T-helper 2 cell treated with Interferon-gamma antibody and Interleukin-4, amounts not matched to agents 5 μg/mL and 100 μg/mL, for 36 hours (primary cell): ENCODE results near the gene METTL27.
"Not testable (repeated sequence)": the region's sequence is repeated elsewhere in the genome, so short reads cannot be mapped to it uniquely, and the experiment has no call there.

Experiments used
- DNase-seq: peaks from one replicate; pipeline ENCODE4 v3.0.0; 2021; ENCODE audit warnings: low spot score
- H3K27ac Mint-ChIP-seq: one replicate; pipeline ENCODE4 v1.8.0; 2021; ENCODE audit warnings: mild to moderate bottlenecking, mixed read lengths
- H3K27me3 Mint-ChIP-seq: one replicate; pipeline ENCODE4 v1.8.0; 2021; ENCODE audit warnings: low read depth, mixed read lengths
- H3K36me3 Mint-ChIP-seq: one replicate; pipeline ENCODE4 v1.8.0; 2021; ENCODE audit warnings: low read depth, mixed read lengths
- H3K4me1 Mint-ChIP-seq: one replicate; pipeline ENCODE4 v1.8.0; 2021; ENCODE audit warnings: low read depth, mixed read lengths
- H3K4me3 Mint-ChIP-seq: one replicate; pipeline ENCODE4 v1.8.0; 2022; ENCODE audit warnings: mild to moderate bottlenecking, moderate library complexity, mixed read lengths
- H3K9me3 Mint-ChIP-seq: one replicate; pipeline ENCODE4 v1.8.0; 2021; ENCODE audit warnings: mixed read lengths

METTL27 gene

DNA sequence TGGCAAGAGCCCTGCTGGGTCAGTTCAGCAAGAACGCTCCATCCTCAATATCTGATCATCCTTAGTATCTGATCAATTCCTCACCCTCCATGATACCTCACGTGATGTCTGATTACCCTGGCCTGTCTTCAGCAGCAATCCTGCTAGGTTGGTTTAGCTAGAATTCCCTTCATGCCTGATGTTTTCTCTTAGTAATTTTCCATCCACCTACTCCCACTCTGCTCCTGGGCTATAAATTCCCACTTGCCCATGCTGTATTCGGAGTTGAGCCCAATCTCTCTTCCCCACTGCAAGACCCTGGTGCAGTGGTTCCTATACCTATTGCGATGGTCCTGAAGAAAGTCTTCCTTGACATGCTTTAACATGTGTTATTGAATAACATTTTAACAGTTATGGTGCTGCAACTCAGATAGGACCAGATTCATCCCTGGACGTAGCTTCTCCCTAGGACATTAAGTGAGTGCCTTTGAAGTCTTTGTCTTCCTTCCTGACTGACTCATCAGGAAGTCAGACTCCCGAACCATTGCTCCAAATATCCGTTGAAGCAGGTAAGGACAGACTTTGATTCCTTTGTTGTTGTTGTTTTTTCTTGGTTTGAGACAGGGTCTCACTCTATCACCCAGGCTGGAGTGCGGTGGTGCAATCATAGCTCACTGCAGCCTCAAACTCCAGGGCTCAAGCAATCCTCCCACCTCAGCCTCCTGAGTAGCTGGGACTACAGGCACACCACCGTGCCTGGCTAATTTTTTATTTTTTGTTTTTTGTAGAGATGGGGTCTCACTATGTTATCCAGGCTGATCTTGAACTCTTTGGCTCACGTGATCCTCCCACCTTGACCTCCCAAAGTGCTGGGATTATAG lies 42.8 kb downstream of the METTL27 start:
- Mint-ChIP-seq H3K4me3 (no peak overlapping the region), H3K9me3 (no peaks in the 10 kb centered on the region), H3K27ac (no peak overlapping the region), H3K27me3 (no peaks in the 10 kb centered on the region), H3K36me3 (no peaks in the 10 kb centered on the region), H3K4me1 (no peaks in the 10 kb centered on the region)
- no peak for DNase-seq

DNA sequence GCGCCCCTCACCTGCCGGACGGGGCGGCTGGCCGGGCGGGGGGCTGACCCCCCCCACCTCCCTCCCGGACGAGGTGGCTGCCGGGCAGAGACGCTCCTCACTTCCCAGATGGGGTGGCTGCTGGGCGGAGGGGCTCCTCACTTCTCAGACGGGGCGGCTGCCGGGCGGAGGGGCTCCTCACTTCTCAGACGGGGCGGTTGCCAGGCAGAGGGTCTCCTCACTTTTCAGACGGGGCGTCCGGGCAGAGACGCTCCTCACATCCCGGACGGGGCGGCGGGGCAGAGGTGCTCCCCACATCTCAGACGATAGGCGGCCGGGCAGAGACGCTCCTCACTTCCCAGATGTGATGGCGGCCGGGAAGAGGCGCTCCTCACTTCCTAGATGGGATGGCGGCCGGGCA lies 45.1 kb downstream of the METTL27 start:
- H3K9me3 Mint-ChIP-seq, H3K4me3 Mint-ChIP-seq, DNase-seq, H3K27ac Mint-ChIP-seq, H3K36me3 Mint-ChIP-seq, H3K4me1 Mint-ChIP-seq, H3K27me3 Mint-ChIP-seq: not testable (repeated sequence)

DNA sequence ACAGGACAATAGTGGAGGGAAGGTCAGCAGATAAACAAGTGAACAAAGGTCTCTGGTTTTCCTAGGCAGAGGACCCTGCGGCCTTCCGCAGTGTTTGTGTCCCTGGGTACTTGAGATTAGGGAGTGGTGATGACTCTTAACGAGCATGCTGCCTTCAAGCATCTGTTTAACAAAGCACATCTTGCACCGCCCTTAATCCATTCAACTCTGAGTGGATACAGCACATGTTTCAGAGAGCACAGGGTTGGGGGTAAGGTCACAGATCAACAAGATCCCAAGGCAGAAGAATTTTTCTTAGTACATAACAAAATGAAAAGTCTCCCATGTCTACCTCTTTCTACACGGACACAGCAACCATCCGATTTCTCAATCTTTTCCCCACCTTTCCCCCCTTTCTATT lies 45.7 kb downstream of the METTL27 start:
- not testable (repeated sequence) for H3K4me3 Mint-ChIP-seq, H3K27ac Mint-ChIP-seq, H3K36me3 Mint-ChIP-seq, H3K9me3 Mint-ChIP-seq, DNase-seq, H3K4me1 Mint-ChIP-seq, H3K27me3 Mint-ChIP-seq

DNA sequence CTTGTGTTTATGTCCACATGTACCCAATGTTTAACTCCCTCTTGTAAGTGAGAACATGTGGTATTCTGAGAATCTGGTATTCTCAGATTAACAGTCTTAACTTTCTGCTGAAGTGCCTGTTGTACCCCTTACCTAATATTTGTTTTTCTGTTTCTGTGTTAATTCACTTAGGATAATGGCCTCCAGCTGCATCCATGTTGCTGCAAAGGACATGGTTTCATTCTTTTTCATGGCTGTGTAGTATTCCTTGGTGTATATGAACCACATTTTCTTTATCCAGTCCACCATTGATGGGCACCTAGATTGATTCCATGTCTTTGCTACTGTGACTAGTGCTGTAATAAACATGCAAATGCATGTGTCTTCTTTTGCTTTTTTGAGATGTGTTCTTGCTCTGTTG lies 47.1 kb downstream of the METTL27 start:
- not testable (repeated sequence) for H3K9me3 Mint-ChIP-seq, H3K36me3 Mint-ChIP-seq, DNase-seq, H3K27me3 Mint-ChIP-seq, H3K4me1 Mint-ChIP-seq, H3K4me3 Mint-ChIP-seq, H3K27ac Mint-ChIP-seq

DNA sequence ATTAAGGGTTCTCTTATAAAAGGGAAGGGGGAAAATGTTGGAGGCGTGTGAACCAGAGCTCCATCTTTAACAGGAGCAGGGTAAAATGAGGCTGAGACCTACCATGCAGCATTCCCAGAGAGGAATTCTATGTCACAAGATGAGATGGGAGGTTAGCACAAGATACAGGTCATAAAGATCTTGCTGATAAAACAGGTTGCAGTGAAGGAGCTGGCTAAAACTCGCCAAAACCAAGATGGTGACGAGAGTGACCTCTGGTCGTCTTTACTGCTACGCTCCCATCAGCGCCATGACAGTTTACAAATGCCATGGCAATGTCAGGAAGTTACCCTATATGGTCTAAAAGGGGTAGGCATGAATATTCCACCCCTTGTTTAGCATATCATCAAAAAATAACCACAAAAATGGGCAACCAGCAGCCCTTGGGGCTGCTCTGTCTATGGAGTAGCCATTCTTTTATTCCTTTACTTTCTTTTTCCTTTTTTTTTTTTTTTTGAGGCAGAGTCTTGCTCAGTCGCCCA lies 51.1 kb downstream of the METTL27 start:
- not testable (repeated sequence) for H3K4me3 Mint-ChIP-seq, H3K36me3 Mint-ChIP-seq, H3K4me1 Mint-ChIP-seq, H3K27ac Mint-ChIP-seq, H3K9me3 Mint-ChIP-seq, H3K27me3 Mint-ChIP-seq, DNase-seq

DNA sequence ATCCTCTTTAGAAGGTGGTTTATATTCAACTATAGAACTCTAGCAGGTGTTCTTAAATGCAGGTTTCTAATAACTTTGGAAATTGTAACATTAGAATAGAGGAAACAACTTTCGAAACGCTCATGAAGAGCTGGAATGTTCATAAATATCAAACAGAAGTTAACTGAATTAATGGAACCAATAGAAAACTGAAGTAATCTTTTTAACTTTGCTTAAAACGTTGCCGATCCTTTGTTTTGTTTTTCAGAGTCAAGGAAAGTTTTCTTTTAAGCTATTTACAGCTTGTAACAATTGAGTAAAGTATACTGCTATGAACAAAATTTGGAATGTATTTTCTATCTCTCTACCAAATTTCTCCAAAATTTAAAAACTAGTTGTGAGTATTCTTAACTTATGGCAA lies 53.3 kb downstream of the METTL27 start:
- no peak overlapping the region for H3K4me3 Mint-ChIP-seq
- H3K36me3 Mint-ChIP-seq, result no peaks in the 10 kb centered on the region
- H3K4me1 Mint-ChIP-seq, result no peaks in the 10 kb centered on the region
- no peaks in the 10 kb centered on the region for H3K9me3 Mint-ChIP-seq
- no peak overlapping the region for H3K27ac Mint-ChIP-seq
- no peaks in the 10 kb centered on the region for H3K27me3 Mint-ChIP-seq
- DNase-seq, result no peak

DNA sequence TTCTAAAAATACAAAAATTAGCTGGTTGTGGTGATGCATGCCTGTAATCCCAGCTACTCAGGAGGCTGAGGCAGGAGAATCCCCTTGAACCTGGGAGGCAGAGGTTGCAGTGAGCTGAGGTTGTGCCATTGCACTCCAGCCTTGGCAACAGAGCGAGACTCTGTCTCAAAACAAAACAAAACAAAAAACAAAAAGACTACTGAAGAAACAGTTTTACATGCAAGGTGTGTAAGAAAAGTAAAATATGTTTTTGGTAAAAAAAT lies 54.6 kb downstream of the METTL27 start:
- not testable (repeated sequence) for DNase-seq, H3K4me3 Mint-ChIP-seq, H3K36me3 Mint-ChIP-seq, H3K27ac Mint-ChIP-seq, H3K27me3 Mint-ChIP-seq, H3K4me1 Mint-ChIP-seq, H3K9me3 Mint-ChIP-seq

DNA sequence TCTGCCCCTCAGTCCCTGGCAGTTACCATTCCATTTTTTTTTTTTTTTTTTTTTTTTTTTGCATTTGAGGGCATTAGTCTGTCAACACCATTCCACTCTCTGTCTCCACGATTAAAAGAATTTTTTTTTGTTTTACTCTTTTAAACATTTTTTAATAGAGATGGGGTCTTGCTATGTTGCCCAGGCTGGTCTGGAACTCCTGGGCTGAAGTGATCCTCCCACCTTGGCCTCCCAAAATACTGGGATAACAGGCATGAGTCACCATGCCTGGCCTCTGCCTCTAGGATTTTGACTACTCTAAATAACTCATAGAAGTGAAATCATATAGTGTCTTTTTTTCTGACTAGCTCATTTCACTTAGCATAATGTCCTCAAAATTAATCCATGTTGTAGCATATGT lies 55.7 kb downstream of the METTL27 start:
- Mint-ChIP-seq H3K27me3 (no peaks in the 10 kb centered on the region), H3K9me3 (no peaks in the 10 kb centered on the region), H3K27ac (no peak overlapping the region), H3K36me3 (no peaks in the 10 kb centered on the region), H3K4me3 (no peak overlapping the region), H3K4me1 (no peaks in the 10 kb centered on the region)
- no peak for DNase-seq
